Esophagus (tissue), 2 donors: Measurements from ENCODE around the gene UVSSA. TPM values are rescaled to one million over a fixed set of nuclear protein-coding genes. Genes with fewer than 3 reads are reported as not detected.
"Not testable (repeated sequence)": the region's sequence is repeated elsewhere in the genome, so short reads cannot be mapped to it uniquely, and the experiment has no call there.

Source experiments
- H3K27ac ChIP-seq, 2 donors: one replicate each; pipeline ENCODE4 v1.5.1; 2013; ENCODE audit warnings: low read depth in 2 of 2, mild to moderate bottlenecking in 2 of 2, inconsistent platforms in 1 of 2, low read length in 1 of 2, moderate library complexity in 1 of 2
- H3K27me3 ChIP-seq, 2 donors: one replicate each; pipeline ENCODE4 v1.6.1; 2013; ENCODE audit warnings: low read length in 2 of 2, control low read depth in 1 of 2, mild to moderate bottlenecking in 1 of 2; ENCODE audit not compliant: insufficient read depth in 2 of 2, control insufficient read depth in 1 of 2
- H3K36me3 ChIP-seq, 2 donors: one replicate each; pipeline ENCODE4 v1.6.1; 2013; ENCODE audit warnings: low read length in 1 of 2; ENCODE audit not compliant: control insufficient read depth in 2 of 2, insufficient read depth in 2 of 2
- H3K4me1 ChIP-seq, 2 donors: one replicate each; pipeline ENCODE4 v1.6.1; 2013; ENCODE audit warnings: low read length in 1 of 2; ENCODE audit not compliant: control insufficient read depth in 2 of 2, insufficient read depth in 2 of 2
- H3K4me3 ChIP-seq, 2 donors: one replicate each; pipeline ENCODE4 v1.5.1; 2013; ENCODE audit warnings: low read length in 2 of 2, mild to moderate bottlenecking in 2 of 2, low read depth in 1 of 2, moderate library complexity in 1 of 2
- H3K9me3 ChIP-seq, 2 donors: one replicate each; pipeline ENCODE4 v1.6.1; 2013; ENCODE audit warnings: mild to moderate bottlenecking in 2 of 2, low read depth in 1 of 2, low read length in 1 of 2, moderate library complexity in 1 of 2; ENCODE audit not compliant: control insufficient read depth in 2 of 2, insufficient read depth in 1 of 2
- WGBS, 2 donors: extraction: QIAGEN DNeasy Blood & Tissue Kit; methylation state at CpG; one replicate each; pipeline ENCODE4 v1.1.7; 2013; 5-methylcytosine and 5-hydroxymethylcytosine counted together
- polyA plus RNA-seq, 2 donors: library from polyadenylated mRNA; stranded (reverse); fragments of 200-250 nt; gene quantifications; one replicate each; pipeline ENCODE4 v1.2.3, GENCODE V29; 2013
- donor health status: healthy with polysubstance abuse.
- donor health status: Bipolar disorder and iron deficiency.

UVSSA gene
- polyA plus RNA-seq, 2 donors: 4.8 to 13.0 TPM

- H3K4me1 ChIP-seq, H3K36me3 ChIP-seq, H3K27me3 ChIP-seq, H3K9me3 ChIP-seq, H3K27ac ChIP-seq, H3K4me3 ChIP-seq: not testable (repeated sequence)
- WGBS, 2 donors: 75 to 83% methylated on average over 4 of the region's 4 CpGs
Observed at GRCh38 chr4:1443688-1444172, 96.7 kb downstream of the UVSSA start.

Other genes with a start within 250 kb of the UVSSA start
- 1 to 10 TPM; 1.2 to 1.7 TPM for gene RNF212, start 233.6 kb upstream of the UVSSA start, polyA plus RNA-seq
- gene SPON2, start 174.6 kb upstream of the UVSSA start, polyA plus RNA-seq: 10 to 100 TPM; 17.0 to 26.9 TPM
- gene CTBP1, start 98.1 kb upstream of the UVSSA start, polyA plus RNA-seq: 10 to 100 TPM; 71.7 to 87.2 TPM
- 10 to 100 TPM; 43.3 to 54.3 TPM for gene MAEA, start 57.3 kb upstream of the UVSSA start, polyA plus RNA-seq
- not detected for gene NKX1-1, start 59.2 kb downstream of the UVSSA start, polyA plus RNA-seq